Measurements from ENCODE around the gene NDRG4.
"Not testable (repeated sequence)": the region's sequence is repeated elsewhere in the genome, so short reads cannot be mapped to it uniquely, and the experiment has no call there.

The NDRG4 gene

DNA sequence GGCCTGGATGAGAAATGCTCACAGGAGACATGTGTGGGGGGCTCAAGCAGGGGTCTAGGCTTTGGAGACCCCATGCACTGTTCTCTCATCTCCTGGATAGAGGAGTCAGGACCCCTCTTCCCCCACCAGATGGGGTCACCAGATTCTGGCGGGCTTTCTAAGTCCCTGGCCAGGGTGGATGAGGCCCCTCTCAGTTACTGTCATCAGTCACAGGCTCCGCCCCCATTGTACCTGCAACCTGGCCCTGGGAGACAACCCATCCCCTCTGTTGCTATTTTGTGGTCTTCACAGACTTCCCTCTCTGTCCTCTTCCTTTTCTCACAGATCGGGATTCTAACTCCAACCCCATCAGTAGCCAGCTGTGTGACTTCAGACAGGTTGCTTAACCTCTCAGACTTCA lies 33.5 kb upstream of the NDRG4 start:
- no peak for DNase-seq

DNA sequence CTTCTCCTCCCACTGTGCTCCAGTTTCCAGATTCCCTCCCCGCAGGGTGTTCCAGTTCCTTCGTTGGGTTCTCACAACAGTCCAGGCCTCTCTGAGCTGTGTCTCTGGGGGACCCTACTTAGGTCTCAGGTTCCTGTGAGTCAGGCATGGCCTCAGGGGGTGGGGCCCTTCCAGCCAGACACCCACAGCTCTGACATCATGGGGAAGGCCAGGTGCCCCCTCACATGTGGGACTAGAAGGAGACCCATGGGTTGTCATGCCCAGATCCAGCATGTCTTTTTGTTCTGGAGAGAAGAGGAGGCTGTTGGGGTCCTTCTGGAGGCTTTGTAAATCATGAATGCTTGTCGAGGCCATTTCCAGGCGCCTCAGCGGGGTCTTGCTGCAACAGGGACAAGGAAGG lies 32.0 kb upstream of the NDRG4 start:
- no peak for DNase-seq

DNA sequence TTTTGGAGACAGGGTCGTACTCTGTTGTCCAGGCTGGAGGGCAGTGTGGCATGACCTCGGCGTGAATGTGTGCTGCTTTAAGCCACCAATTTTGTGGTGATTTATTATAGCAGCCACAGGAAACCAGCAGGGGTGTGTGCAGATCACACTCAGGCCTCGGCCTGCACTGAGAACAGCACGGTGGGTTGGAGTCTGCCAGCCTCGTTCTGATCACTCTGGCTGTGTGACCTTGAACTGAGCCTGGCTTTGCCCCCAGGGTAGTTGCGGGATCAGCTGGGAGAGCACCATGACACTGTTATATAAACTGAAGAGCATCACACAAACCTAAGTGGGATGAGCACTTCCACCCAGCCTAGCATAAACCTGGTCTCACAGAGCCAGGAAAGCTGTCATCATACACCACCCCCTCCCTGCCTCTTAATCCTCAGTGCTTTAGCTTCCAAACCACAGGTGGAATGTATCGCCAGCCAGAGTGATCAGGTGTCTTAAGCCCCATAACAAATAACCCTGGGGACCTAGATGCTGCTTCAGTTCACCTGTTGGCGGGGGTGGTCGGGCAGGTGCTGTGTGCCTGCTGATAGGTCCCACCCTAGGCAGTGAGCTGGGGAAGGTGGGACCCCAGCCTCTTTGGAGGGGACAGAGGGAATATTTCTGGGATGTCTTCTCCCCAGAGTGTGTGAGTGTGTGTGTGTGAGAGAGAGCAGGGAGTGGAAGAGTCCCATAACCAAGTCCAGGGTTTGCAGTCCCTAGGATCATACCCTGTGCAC lies 28.6 kb upstream of the NDRG4 start:
- DNase-seq = no peak

DNA sequence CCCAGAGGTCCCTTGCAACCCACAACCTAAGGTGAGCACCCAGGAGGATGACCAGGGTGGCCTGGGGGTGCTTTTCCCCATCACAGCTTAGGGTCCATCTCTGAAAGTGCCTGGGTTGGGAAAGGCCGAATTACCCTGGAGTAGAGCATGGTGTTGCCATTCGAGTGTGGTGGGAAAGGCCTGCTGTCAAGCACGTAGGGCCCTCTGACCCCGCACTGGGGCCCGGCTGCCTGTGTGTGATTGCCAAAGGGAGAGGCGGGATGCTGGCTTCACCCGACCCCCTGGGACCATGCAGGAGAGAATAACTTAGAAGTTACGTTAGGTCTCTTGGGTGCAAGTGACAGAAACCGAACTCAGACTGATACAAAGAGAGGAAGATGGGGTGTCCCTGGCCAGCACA lies 27.7 kb upstream of the NDRG4 start:
- DNase-seq = no peak

DNA sequence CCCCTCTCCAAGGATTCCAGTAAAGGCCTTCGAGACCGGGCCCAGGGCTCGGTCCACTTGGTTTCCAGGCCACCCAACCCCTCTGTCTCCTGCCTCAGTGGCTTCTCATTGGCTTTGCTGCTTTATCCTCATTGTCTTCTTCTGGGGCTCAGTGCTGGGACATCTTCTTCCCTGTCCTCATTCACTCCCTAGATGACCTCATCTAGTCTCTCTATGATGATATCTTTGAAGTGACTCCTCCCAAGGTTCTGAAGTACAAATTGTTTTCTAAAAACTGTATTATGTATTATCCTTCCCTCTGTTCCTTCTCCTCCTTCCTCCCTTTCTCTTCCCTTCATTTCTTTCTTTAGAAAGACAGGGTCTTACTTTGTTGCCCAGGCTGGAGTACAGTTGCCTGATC lies 27.1 kb upstream of the NDRG4 start:
- no peak for DNase-seq

DNA sequence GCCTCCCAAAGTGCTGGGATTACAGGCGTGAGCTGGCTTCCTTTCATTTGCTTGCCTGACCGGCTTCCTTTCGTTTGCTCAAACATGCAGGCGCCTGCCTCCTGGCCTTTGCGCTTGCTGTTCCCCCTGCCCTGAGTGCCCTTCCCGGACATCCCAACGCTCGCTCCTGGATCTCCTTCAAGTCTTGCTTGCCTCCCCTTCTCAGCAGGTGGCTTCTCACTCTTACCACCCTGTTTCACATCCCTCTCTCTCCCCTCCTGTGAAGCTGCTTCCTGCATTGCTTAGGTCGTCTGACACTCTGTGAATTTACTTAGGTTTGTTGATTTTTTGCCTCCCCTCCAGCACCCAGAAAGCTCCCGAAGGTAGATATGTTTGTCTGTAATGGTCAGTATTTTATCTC lies 25.6 kb upstream of the NDRG4 start:
- DNase-seq = no peak

DNA sequence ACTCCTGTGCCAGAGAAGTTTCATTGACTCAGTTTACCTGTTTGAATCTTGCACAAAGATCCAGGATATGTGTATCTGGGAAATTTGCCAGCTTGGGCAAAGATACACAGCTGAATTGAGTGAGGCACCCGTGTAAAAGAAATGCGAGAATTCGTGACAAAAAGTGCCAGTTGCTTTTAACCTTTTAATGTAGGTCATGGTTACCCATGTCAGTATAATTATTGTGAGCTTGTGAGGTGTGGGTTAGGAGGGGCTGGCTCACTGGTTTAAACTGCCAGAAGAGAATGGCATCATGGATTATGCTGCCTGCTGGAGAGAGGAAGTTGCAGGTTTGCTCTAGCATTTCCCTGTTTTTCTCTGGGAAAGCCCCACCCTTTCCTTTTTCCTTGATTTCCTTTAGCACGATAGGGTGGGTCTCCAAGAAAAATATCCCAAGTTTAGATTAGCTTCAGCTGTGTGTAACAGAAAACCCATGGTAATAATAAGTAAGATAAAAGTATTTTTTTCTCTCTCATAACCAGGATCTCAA lies 24.8 kb upstream of the NDRG4 start:
- DNase-seq = no peak

DNA sequence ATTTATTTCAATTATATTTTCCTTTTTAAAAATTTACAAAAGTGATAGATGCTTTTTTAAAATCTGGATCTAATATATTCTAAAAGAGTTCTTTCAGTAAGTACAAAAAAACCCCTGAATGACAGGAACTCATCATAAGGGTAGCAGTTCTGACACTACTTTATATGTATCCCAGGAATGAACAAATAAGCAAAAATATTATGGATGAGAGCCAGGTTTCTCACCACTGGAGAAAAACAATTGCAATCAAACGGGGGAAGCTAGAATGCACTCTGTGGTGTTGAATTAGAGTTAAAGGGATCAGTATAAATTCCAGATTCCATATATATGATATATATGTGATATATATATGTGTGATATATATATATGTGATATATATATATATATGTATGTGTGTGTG lies 23.2 kb upstream of the NDRG4 start:
- no peak for DNase-seq

DNA sequence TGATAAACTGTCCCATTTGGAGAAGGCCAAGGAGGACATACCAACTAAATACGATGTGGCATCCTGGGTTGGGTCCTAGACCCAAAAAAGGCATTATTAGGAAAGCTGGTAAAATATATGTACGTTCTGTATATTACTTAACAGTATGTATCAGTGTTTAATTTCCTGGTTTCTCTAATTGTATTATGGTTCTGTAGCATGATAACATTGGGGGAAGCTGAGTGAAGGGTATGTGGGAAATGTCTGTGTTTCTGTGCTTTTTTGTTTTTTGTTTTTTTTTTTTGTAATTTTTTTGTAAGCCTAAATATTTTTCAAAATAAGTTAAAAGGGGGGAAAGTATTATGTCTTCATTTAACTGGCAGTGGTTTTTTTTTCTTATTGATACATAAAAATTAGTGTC lies 21.5 kb upstream of the NDRG4 start:
- DNase-seq = no peak

DNA sequence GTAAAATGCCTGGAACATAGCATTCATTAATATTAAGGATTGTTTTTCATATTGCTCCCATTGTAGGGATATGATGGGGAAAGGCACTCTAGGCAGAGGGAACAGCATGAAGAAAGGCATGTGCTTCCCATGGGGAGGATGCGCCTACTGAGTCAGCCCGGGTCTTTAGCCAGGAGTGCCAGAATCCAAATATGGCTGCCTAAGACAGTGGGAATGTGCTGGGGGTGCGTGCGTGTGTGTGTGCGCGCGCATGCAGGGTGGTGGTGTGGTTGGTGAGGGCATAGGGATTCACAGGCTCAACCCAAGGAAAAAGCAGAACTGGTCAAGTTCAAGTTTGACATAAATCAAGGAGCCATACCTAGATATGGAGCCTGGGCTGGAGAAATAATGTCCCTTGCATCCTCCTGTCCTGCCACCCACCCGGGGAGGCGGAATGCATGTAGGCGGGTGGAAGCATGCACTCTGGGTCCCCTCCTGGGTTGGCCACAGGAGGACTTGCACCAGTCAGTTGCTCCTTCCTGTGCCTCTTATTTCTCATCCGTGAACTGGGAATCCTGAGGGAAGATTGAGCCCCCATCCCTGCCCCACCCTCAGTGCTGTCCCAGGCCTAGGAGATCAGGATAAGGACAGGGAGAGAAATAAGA lies 18.6 kb upstream of the NDRG4 start:
- DNase-seq = no peak

DNA sequence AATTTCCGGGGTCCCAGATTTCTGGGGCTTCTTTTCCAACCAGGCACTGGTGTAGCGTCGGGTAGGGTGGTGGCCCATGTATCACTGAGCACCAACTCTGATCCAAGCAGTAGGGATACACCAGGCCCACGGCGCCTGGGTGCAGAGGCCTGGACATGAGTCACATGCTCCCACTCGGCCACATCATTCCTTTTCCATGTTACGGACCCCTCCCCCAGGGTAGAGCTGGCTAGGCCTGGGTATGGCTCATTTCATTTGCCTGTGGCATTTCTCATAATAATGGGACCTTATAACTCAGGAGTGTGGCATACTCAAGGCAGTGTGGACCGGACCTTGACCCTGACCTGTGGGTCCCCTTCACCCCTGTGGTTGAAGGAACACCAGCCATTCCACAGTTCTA lies 18.0 kb upstream of the NDRG4 start:
- no peak for DNase-seq

DNA sequence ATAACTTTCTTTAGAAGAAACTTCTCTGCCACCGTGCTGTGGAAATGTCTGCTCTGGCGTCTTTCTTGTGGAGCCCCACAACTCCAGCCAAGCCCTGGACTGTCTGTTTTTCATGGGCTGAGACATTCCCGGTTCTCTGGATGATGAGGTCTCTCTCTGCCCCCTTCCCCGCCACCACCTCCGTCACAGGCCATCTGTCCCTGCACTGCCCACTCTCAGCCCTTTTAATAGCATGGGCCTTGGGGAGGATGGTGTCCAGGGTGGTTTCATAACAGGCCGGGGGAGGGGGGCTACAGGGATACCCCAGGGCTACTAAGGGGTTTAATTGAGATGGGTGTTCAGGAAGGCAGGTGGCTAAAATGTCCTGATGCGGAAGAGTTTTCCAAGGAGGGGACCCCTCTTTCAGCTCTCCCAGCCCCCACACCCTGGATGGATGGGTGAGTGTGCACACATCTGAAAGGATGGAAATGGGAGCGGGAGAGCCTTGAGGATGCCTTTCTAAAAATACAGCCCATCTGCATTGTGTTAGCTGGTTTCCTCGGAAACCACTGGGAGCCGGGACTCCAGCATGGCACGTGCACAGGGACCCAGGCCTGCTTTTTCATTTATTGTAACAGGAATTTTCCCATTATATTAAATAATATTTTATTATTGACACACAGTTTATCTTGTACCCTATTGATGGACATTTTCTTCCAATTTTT lies 14.6 kb upstream of the NDRG4 start:
- no peak for DNase-seq

DNA sequence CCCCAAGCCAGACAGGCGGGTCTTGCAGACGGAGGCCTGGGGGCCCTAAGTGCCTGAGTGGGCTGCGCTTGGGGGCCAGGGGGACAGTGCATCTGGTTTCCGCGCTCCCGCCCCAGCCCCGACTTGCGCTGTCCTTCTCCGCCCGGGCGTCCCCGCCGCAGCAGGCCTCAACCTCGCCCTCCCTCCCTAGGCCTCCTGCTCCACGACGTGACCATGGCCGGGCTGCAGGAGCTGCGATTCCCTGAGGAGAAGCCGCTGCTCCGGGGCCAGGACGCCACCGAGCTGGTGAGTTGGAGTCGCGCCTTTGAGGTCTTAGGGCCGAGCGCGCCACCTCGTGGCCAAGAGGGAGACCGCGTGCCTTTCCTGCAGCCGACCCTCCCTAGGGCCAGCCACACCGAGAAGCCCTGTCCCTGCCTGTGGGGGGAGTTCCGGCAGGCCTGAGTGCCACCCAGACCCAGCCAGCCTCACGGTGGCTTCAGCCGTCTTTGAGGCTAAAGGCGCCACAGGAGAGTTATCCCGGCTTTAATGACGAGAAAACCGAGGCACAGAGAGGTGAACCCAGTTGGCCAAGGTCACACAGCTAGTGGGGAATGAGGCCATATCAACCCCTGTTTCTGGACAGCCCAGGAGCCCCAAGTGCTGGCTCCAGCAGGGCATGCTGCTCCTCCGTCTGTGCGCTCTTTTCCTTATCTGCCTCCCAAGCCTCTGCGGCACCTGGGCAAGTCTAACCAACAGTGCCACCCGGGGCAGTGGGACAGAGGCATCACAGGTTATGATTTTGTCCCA lies 12.2 kb upstream of the NDRG4 start:
- peak; percentile 71 for DNase-seq

DNA sequence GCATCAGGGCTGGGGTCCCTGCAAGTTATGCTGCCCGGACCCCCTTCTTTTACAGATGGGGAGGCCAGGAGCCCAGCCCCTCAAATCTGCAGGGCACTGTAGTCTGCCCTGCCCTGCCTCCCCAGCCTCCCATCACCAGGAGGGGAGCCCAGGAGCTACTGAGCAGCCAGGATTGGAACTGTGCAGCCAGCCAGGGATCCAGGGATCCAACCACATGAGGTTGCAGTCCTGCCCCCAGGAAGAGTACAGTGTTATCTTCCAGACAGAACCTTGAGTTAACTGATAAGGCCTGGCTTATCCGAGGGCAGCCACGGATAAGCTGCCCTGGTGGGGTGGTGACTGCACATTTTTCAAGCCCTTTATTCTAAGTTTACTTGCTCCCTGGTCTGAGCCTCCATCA lies 11.4 kb upstream of the NDRG4 start:
- DNase-seq = no peak

DNA sequence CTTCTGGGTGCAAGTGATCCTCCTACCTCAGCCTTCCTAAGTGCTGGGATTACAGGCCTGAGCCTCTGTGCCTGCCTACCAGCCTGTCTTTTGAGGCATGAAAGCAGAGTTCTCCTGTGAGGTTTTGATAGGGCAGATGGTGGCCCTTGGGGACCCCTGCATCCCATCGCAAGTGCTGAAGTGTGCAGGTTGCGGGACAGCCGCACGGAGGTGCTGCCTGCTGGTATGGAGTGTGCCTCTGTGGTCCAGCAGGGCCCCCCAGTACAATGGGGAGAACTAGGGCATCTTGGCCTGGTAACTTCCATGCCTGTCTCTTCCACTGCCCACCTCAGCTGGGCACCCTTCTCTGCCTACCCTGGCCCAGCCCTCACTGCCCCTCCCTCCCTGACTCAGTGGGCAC lies 9.9 kb upstream of the NDRG4 start:
- DNase-seq = no peak

DNA sequence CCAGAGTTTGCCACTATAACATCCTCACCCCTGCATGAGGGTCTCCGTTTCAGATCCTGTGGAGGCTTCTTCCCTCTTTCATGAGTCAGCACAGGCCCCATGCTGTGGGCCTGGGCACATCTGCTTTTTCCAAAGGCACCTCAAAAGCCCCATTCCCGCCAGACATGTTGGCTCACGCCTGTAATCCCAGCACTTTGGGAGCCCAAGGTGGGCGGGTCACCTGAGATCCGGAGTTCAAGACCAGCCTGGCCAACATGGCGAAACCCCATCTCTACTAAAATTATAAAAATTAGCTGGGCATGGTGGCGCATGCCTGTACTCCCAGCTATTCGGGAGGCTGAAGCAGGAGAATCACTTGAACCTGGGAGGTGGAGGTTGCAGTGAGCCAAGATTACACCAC lies 9.4 kb upstream of the NDRG4 start:
- not testable (repeated sequence) for DNase-seq

DNA sequence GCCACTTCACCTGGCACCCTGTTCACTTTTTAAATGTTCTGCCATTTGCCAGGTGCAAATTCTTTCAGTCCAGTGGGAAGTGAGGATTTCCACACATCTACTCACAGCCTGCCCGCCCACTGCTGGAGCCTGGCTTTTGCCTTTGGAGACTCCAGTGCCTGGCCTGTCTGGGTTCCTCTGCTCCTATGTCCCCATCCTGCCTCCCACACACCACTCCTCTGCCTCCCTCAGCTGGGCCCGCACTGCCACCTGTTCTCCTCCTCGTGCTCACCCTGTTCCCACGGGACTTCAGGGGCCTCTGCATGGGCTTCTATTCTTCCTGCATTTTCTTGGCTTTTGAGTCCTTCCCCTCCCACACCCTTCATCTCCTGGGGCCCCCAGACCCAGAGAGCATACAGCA lies 7.9 kb upstream of the NDRG4 start:
- DNase-seq = no peak

DNA sequence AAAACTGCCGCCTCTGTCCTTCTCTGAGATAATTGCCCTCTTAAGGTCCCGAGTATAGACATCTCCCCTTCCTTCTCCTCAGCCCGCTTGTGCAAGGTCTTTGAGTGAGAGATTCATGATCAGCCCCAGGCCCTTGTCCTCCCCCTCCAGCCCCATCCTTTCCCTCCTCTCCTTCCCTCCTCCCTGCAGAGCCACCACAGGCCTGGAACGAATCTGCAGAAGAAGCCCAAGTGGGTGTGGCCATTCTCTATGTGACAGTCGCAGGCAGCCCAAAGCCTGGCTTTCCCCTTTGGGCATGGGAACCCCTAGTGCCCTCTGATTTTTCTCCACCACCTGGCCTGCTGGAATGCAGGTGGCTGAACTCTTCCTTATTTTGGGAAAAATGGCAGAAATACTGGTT lies 7.2 kb upstream of the NDRG4 start:
- no peak for DNase-seq

DNA sequence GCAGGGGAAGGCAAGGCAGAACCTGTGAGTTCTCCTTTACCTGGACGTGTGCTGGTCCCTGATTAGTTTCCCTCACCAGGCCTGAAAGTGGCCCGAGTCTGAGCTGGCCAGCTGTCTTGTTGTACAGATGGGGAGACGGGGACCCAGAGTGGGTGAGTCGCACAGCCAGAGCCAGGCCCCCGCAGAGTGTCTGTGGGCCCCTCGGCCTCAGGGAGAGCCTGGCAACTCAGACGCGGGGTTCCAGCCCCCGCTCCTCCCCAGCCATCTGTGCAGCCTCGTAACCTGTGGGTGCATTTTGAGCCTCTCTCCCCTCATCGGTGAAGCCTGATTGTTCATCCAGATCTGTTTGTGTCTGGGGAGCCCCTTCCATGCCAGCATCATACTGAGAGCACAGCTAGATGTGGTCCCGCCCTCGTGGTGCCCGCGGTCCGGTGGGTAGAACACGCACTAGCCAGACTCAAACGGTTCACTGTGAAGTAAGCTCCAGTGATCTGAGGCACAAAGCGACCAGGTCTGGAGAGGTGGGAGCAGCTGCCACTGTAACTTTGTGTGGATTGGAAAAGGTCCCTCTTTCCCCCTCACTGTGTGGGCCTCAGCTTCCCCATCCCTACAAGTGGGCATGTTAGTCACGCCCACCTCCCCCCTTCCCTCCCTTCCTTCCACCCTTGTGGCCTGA lies 6.0 kb upstream of the NDRG4 start:
- DNase-seq = no peak

DNA sequence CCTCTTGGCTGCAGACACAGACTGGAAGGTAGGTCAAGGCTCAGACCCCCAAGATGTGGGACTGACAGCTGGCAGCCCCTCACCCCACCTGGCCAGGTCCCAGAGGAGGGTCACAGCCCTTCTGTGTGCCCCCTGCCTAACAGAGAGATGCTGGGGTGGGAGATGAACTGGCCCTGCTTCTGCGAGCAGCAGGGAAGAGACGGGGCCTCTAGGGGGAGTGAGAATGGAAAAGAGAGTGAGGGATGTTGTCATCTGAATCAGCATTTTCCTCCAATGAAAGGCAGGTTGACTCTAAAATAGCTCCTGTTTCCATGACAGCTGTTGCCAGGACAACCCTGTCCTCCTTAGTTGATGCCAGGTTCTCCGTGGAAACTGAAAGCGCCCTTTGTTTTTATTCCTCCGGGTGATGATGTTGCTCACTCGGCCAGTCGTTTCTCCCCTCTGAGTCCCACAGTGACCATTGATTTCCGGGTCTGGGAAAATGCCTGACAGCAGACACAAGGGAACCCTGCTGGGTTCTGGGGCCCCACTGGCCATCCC lies 4.9 kb upstream of the NDRG4 start:
- peak; percentile 54 for DNase-seq

DNA sequence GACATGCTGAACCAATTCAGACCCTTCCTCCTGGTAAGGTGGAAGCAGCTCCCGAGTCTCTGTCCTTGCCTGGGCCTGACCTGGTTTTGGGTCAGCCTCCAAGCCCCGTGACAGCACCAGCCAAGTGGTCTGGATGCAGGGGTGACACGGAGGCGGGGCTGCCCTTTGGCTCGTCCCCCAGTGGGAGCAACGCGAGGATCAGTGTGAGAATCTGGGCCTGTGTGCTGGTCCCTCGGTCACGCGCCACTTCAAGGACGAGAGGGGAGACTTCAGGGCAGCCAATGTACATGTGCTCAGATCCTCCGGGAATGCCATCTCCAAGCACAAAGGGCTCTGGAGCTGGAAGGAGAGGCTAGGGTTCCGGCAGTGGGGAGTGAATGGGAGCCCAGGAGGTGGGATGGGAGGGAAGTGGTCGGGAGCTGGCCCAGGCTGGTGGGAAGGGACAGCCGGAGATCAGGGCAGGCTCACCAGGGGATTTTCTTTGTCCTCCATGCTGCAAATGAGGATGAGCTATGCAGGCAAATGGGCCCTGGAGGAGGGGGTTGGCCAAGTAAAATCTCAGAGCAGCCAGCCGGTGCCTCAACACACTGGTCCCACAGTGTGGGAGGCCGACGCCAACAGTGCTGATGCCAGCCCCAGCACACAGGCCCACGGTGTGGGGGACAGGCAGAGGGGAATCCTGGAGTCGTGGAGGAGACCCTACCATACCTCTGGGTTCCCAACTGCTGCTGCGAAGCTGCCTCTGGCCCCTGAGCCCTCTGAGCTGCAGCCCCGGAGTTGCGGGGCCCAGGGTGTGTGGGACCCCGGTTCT lies 4.2 kb upstream of the NDRG4 start:
- DNase-seq = no peak
